ENCODE data around the gene DNAJC25.
"Not testable (repeated sequence)": the region's sequence is repeated elsewhere in the genome, so short reads cannot be mapped to it uniquely, and the experiment has no call there.

Gene DNAJC25

DNA sequence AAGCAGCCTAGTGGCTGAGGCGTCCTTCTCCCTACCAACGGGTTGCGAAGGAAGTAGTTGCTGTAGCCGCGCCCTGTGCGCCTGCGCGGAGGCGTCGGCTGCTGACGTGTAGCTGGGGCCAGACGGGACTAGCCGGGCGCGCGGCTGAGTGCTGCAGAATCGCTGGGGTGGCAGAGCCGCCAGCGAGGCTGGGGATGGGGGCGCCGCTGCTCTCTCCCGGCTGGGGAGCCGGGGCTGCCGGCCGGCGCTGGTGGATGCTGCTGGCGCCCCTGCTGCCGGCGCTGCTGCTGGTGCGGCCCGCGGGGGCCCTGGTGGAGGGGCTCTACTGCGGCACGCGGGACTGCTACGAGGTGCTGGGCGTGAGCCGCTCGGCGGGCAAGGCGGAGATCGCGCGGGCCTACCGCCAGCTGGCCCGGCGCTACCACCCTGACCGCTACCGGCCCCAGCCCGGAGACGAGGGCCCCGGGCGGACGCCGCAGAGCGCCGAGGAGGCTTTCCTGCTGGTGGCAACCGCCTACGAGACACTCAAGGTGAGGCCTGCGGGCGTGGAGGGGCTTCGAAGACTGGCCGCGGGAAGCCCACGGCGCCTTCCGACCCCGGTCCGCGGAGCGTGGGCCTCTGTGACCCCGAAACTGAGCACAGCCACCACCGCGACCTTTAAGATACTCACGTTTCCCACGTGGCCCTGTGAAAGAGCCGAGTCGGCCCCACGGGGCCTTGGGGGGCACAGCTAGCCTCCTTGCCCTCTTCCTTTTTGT lies at the start of gene DNAJC25:
Gene DNAJC25, plus strand, starts transcription at position 121 of the 758 bp plus-strand sequence. Its CDS starts 74 bp downstream, at position 195.
- DNase-seq (ENCODE audit: low spot score) = peak; percentile 99

DNA sequence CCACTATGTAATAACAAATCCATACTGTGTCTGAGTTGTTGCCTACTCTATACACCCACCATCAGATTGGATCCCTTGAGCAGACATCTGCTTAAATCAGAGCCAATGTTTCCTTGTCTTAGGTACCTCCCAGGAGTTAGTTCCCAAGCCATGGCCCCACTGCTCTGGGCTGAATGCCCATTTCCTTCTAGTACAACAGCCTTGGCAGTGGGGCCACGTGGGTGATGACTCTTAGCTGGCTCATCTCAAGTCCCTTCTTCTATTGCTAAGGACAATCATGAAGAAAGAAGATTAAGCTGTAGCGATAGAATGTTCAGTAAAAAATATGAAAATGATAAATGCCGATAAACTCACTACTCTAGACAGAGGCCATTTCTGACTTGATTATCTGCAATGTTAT lies 48.2 kb upstream of the DNAJC25 start:
- DNase-seq (ENCODE audit: low spot score) = peak; percentile 61

DNA sequence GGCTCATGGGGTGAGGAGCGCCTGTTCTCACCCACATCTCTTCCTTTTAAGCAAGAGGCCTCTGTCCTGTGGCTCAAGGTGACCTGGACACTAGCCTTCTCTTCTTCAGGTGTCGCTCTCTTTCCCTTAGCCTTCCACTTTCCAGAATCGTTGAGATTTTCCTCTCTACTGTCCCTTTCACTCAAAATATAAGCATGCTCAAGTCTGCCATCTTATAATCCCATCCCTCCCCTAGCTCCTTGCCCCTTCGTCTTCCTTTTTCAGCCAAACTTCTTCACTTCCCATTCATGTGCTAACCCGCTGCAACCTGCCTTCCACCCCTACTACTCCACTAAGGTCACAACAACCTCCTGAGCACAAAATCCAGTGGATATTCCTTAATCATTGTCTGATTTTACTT lies 44.8 kb upstream of the DNAJC25 start:
- no peak for DNase-seq (ENCODE audit: low spot score)

DNA sequence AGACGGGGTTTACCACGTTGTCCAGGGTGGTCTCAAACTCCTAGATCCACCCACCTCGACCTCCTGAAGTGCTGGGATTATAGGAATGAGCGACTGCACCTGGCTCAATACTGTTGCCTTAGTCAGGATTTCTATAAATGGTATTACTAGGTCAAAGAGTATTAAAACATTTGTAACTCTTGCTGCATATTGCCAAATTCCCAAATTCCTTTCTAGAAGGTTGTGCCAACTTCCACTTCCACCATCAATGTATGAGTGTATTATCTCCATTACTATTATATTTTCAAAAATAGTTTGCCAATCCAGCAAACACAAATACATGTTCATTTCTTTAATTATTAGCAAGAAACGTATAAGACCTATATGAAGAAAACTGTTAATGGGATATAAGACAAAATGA lies 42.3 kb upstream of the DNAJC25 start:
- DNase-seq (ENCODE audit: low spot score) = no peak

DNA sequence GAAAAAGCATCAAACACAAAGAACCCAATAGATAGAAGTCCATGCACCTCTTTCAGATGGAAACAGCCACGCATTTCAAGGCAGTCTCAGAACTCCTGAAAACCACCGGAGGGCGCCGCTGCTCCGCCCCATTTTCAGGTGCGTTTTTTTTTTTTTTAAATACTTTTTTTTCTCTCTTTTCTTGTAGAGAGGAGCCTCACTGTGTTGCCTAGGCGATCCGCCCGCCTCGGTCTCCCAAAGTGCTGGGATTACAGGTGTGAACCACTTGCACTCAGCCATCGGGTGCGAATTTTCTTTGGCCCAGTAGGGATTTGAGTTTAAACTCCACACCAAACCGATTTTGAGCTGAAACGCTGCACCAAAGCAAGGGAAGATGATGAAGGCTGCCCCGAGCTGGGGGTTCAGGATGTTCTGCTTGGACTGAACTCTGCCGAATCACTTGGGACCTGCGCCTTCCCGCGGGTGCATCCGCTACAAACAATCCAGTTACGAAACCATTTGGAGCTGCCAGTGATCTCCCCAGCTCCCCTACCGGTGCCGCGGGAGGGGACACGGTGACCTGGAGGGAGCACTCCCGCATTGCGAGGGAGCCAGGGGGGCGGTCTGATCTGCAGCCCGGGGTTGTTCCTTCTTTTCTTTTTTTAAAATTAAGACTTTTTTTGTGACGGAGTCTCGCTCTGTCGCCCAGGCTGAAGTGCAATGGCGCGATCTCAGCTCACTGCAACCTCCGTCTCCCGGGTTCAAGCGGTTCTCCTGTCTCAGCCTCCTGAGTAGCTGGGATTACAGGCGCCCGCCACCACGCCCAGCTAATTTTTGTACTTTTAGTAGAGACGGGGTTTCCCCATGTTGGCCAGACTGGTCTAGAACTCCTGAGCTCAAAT lies 33.0 kb upstream of the DNAJC25 start:
- DNase-seq (ENCODE audit: low spot score) = peak; percentile 82

DNA sequence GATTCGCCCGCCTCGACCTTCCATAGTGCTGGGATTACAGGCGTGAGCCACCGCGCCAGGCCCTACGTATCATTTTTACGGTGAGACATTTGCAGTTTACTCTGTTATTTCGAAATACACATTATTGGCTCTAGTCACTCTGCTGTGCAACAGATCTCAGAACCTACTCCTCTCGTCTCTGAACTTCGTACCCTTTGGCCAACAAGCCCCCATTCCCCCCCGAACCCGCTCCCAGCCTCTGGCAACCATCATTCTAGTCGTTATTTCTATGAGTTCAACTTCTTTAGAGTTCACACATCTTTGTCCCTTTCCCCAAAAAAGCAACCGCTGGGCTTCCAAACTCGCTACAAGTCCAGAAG lies 32.4 kb upstream of the DNAJC25 start:
- DNase-seq (ENCODE audit: low spot score) = peak; percentile 32

DNA sequence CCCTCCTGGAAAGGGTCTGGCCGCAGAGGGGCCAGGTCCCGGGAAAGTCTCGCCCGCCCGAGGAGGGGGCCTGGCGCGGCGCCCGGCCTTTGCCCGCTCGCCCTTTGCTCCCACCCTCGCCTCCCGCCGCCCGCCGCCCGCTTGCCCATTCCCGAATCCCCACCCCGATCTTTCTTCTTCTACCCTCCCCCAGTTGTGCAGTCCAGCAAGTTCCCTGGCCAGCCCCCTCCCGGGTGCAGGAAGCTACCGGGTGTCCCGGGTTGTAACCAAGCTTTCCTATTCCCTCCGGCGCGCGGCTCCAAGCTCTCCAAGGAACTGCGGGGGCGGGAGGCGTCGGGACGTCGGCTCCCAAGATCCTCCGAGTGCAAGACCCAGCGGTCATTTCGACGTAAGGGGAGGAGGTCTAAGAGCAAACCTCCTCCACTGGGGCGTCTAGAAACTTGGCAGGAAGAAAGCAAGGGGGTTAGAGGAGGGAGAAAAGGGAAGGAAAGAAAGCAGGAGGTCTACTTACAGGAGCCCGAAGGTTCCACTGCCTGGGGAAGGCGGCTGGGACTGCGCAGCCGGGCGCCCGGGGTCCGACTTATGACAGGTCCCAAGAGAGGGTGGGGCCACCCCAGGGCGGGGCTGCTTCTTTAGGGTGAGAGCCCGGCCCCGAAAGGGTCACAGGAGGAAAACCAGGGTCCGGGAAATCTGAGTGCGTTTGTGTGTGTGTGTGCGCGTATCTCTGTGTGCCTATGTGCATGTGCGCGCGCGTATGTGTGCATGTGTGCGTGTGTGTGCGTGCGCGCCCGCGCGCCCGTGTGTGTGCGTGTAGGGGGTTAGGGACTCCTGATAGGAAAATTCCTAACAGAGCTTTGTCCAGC lies 31.8 kb upstream of the DNAJC25 start, which contains the start of gene PTGR1:
Gene PTGR1, minus strand, starts transcription at position 556 of the 863 bp plus-strand sequence. CDS start 2,225 bp downstream, outside the sequence.
- peak; percentile 90 for DNase-seq (ENCODE audit: low spot score)

DNA sequence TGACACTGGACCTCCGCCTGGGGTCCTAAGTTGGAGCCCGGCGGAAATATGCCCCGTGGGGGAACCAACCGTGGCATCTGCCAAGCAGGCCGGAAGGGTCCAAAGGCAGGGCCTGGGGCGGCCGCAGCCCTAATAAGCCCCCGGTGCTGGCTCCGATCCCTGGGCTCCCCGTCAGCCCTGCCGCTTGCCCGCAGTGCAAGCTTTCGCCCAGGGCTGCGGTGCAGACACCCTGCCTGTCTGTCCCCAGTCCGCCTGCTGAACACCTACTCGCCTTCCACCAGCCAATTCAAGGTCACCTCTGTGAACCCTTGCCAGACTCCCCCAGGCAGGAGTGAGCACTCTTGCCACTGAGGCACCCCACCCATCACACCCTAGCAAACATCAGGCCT lies 31.2 kb upstream of the DNAJC25 start:
- DNase-seq (ENCODE audit: low spot score) = no peak

DNA sequence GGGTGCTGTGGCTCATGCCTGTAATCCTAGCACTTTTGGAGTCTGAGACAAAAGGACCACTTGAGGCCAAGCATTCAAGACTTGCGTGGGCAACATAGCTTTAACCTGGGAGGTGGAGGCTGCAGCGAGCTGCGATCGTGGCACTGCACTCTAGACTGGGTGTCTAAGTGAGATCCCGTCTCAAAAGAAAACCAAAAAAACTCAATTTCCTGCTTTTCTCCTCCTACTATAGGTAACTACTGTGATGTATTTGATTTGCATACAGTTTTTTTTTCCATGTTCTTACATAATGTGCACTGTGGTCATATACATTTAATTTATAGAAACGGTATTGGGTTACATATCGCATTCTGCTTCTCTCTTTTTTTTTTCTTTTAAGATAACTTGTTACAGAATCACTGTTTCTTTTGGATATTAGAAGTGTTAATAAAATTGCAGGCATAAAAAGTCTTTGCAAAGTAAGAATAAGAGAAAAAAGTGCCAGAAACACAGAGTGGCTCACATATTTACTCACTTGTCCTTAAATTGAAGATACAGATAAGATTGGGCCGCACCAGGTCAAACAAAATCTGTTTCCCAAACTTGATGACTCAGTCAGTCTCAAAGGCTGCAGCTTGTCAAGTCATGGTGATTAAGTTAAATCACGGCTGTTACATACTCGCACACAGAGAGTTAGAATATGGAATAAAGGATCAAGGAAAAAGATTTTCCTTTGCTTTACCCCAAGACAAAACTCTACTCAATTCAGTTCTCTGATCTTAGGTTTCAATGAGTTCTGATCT lies 29.7 kb upstream of the DNAJC25 start:
- peak; percentile 16 for DNase-seq (ENCODE audit: low spot score)

DNA sequence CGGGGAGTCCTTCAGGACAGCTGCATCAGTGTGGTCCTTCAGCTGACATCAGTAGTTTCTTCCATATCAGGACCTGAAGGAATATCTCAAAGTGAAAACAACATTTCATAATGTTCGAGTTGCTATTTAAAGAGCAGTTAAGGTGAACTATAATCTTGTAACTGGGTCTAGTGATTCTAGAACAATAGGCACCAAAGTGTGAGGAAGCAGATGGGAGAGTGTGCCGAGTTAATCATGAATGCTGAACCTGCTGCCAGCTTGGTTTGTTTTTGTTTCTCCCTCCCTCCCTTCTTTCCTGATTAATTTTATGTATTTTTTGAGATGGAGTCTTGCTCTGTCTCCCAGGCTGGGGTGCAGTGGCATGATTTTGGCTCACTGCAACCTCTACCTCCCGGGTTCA lies 28.1 kb upstream of the DNAJC25 start:
- no peak for DNase-seq (ENCODE audit: low spot score)

DNA sequence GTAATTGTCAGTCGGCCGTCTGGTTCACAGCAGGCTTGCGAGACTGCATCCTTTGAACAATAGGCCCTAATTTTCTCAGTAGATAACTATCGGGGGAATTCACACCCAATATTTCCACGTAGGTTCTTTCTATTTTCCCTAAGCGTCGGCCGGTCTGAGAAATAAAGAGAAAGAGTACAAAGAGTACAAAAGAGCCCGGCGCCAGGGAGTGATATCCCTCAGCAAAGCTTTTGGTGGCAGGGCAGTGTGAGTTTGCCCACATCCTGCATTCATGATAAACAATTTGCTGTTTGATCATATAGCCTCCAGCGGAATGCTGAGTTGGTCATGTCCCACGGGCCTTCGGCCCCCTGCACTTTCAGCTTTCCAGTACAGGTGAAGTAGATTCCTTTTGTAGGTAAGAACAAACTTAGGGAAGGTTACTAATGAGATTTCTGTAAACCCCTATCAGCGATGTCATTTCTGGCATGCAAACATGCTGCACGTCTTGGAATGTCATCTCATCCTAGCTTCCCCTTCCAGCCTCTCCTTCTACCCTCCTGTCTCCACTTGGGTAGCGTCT lies 27.0 kb upstream of the DNAJC25 start:
- DNase-seq (ENCODE audit: low spot score) = no peak

DNA sequence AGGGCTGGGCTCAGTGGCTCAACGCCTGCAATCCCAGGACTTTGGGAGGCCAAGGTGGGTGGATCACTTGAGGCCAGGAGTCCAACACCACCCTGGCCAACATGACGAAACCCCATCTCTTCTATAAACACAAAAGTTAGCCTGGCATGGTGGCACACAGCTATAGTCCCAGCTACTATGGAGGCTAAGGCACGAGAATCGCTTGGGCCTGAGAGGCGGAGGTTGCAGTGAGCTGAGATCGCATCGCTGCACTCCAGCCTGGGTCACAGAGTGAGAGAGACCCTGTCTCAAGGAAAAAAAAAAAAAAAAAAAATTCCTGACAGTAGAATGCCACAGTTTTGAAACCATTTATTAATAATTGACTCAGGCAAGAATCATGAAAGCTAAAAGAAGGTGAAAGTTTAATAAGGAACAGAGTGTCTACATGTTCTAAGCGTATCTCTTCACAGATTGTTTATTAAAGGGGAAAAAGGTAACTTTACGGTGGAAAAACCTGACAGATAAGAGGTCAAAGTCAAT lies 26.0 kb upstream of the DNAJC25 start:
- peak; percentile 37 for DNase-seq (ENCODE audit: low spot score)

DNA sequence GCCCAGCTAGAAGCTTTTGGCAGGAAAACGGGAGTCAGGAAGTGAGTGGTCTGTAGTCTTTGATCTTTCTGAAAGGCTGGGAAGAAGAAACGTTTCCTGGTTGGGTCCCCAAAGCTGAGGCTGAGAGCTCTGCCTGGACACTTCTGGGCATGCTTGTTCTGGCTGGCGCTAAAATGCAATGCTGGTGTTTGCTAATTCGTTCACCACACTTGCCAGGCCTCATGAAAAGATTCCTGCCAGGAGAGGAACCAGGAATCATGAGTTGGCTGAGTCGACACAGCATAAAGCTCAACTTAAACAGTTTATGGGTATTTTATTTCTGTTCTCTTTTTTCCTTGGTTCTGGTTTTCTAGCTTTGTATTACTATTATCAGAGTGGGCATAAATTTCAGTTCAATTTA lies 21.0 kb upstream of the DNAJC25 start:
- no peak for DNase-seq (ENCODE audit: low spot score)

DNA sequence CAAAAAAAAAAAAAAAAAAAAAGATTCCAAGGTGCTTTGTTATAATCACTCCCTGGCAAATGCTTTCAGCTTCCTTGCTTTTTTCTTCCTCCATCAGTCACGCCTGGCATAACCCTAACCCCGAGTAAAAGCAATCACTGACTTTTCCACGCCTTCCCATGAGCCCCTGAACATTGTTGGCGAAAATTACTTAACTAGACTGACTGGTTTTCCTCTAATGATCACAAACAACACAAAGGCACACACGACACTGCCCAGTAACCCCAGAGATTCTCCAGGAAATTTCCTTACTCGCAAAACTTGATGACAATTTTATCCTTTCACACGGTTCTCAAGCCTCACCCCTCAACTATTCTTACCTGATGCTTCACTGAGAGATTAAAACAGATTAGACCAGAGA lies 20.3 kb upstream of the DNAJC25 start:
- no peak for DNase-seq (ENCODE audit: low spot score)

DNA sequence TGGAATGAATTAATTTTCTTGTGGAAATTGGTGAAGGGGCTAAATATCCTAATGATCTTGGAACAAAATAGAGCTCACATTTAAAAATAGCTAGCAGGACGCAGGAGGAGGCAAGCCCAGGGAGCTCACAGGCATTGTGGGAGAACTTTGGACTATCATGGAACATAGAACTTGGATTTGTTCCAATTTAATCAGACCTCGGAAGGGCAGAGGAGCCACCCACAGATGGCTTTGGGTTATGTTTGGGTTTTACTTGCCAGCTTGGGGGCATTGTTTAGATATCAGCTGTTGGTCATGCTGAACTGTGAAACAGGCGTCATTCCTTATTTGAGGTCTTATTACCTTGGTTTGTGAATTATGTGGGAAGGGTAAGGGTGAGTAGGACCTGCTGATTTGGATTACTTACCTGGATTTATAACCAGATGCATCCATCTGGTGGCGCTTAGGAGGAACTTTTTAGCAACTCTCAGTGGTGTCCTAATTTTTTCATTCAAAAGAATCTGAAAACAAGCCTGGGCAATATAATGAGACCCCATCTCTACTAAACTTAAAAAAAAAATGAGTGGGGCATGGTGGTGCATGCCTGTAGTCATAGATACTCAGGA lies 17.6 kb upstream of the DNAJC25 start:
- DNase-seq (ENCODE audit: low spot score) = no peak

DNA sequence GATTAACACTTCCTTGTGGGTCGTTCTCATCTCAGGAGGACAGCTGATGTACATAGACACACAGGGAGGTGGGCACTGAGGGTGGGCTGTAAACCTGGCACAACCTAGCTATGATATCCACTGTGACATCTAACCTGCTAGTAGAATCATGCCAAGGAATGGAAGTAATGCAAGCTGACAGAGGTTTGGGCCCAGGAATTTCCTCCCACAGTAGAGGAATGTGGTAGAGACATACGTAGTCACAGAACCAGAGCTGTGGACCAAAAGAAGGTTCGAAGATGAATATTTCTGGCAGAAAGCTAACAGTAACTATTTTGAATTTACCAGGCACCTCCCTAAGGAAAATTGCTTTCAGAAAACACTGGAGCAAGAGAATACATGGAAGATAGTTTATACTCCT lies 15.2 kb upstream of the DNAJC25 start:
- no peak for DNase-seq (ENCODE audit: low spot score)

DNA sequence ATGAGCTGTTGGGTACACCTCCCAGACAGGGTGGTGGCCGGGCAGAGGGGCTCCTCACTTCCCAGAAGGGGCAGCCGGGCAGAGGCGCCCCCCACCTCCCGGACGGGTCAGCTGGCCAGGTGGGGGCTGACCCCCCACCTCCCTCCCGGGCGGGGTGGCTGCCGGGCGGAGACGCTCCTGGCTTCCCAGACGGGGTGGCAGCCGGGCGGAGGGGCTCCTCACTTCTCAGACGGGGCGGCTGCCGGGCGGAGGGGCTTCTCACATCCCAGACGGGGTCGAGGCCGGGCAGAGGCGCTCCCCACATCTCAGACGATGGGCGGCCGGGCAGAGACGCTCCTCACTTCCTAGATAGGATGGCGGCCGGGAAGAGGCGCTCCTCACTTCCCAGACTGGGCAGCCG lies 13.8 kb upstream of the DNAJC25 start:
- DNase-seq (ENCODE audit: low spot score) = not testable (repeated sequence)

DNA sequence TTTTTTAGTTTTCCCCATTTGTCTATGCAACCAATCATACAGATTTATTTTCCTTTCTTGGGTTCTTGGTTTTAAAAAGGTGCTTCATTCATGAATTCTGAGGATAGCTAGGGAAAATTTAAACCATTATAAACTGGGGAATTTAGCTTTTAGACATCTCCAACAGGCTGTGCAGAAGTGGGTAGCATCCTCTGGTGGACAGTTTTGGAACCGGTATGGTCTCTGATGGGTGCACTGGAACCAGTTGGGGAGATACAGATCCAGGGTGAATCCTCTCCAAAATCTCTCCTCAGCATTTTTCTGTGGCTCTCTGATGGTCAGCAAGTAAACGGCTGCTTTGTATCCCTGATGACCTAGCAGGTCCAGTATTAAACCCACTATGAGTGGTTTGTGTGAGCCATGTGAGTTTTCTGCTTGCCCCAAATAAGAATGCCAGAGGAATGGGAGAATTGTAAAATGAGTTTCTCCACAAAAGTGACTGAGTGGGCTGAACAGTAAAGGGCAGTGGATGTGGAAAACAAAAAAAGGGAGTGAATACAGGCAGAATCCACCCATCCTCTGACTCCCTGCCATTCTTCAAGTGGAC lies 9.1 kb upstream of the DNAJC25 start:
- DNase-seq (ENCODE audit: low spot score) = no peak

DNA sequence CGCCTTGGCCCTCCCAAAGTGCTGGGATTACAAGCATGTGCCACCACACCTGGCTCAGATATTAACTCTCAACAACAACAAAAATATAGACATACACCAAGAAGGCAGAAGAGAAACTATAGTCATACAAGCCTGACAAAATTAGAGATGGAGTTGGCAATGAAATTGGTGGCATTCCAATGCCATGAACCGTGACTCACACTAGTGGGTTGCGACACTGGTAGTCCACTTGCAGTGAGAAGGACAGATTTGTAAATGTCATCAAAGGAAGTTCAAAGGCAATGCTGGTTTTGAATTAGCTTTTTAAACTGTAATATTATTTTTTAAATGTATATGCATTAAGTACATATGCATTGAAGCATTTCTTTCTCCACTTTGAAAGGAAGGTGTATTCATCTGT lies 8.5 kb upstream of the DNAJC25 start:
- peak; percentile 85 for DNase-seq (ENCODE audit: low spot score)
